Heart left ventricle (tissue), 16 donors: Measurements from ENCODE around the gene OVCA2. TPM values are rescaled to one million over a fixed set of nuclear protein-coding genes. Genes with fewer than 3 reads are reported as not detected.
A peak's percentile ranks its signal among the peaks of the same experiment; 100 is the strongest.

ENCODE experiments used
- ATAC-seq, 4 donors: fragments of 200-7000 bp; cut with Tn5 transposase; one replicate each; pipeline ENCODE4 v1.9.1; 2020 to 2022; ENCODE audit warnings: moderate library complexity in 4 of 4, mild to moderate bottlenecking in 3 of 4, moderate number of reproducible peaks in 1 of 4
- DNase-seq, 5 donors: peaks; one replicate each; pipeline ENCODE4 v3.0.0-alpha.2; 2020
- H3K27ac ChIP-seq, 12 donors: fragments of 200-600 bp; sonication (generic) in 4 of 12; one replicate each; pipeline versions ENCODE4 v1.5.0 to v1.8.0; 2016 to 2022; ENCODE audit warnings: mild to moderate bottlenecking in 2 of 12
- H3K27me3 ChIP-seq, 9 donors: fragments of 200-600 bp; sonication (generic) in 2 of 9; one replicate each; pipeline versions ENCODE4 v1.5.1 to v1.8.0; 2016 to 2022; ENCODE audit warnings: mild to moderate bottlenecking in 3 of 9
- H3K36me3 ChIP-seq, 9 donors: fragments of 200-600 bp; sonication (generic) in 2 of 9; one replicate each; pipeline versions ENCODE4 v1.5.0 to v1.8.0; 2018 to 2022; ENCODE audit warnings: mild to moderate bottlenecking in 2 of 9
- H3K4me1 ChIP-seq, 12 donors: fragments of 200-600 bp; sonication (generic) in 4 of 12; one replicate each; pipeline versions ENCODE4 v1.5.0 to v1.8.0; 2016 to 2022; ENCODE audit warnings: mild to moderate bottlenecking in 3 of 12
- H3K4me3 ChIP-seq, 12 donors: fragments of 200-600 bp; sonication (generic) in 4 of 12; one replicate each; pipeline versions ENCODE4 v1.5.0 to v1.8.0; 2017 to 2022; ENCODE audit warnings: mild to moderate bottlenecking in 9 of 12, moderate library complexity in 4 of 12
- H3K9me3 ChIP-seq, 12 donors: fragments of 200-600 bp; sonication (generic) in 4 of 12; one replicate each; pipeline versions ENCODE4 v1.5.0 to v1.8.0; 2016 to 2022; ENCODE audit warnings: mild to moderate bottlenecking in 1 of 12
- POLR2A ChIP-seq, 2 donors: fragments of 450-650 bp; IDR thresholded peaks; one replicate each; pipeline ENCODE4 v1.6.1; 2017; ENCODE audit warnings: antibody characterized with exemption in 2 of 2, mild to moderate bottlenecking in 2 of 2, moderate library complexity in 2 of 2
- WGBS, 4 donors: extraction: QIAGEN DNeasy Blood & Tissue Kit in 2 of 4; methylation state at CpG; one replicate each; pipeline versions ENCODE4 v1.1.5 to v1.1.7; 2013 to 2018; 5-methylcytosine and 5-hydroxymethylcytosine counted together
- intact Hi-C, 10 donors: fragments of 100-400 bp; cut with DNase I; formaldehyde crosslinking; loops; one replicate each; pipeline versions ENCODE4 v1.11.1 to v1.14.2; 2022
- polyA plus RNA-seq, 2 donors: library from polyadenylated mRNA; stranded (reverse); fragments of 200-250 nt; gene quantifications; one replicate each; pipeline ENCODE4 v1.2.3, GENCODE V29; 2013
- total RNA-seq, 9 donors: library from RNA; depleted of rRNA in 2 of 9; stranded (reverse); fragments of >200 nt in 2 of 9; fragmentation: NEBNext Ultra II Directional in 3 of 9; extraction: Animal tissue kit (Norgen Biotek cat#: 25700) in 3 of 9; gene quantifications; one replicate each; pipeline versions ENCODE4 v1.1.0 to v1.2.4, GENCODE V29; 2016 to 2023
- TF ChIP-seq, protein P1 (sequence below), 12 donors: fragments of 200-600 bp; sonication (generic) in 4 of 12; IDR thresholded peaks; one replicate each; pipeline versions ENCODE4 v1.5.0 to v1.8.0; 2018 to 2022; ENCODE audit warnings: antibody characterized with exemption in 12 of 12, mild to moderate bottlenecking in 5 of 12
- donor health status: ischemic (EF 13 %, LVEDD 7.1; RV severe dilation, severe dysfunction).
- donor health status: healthy with polysubstance abuse.
- donor health status: DM: no; HTN: yes; CAD: no.
- donor health status: DM: no; HTN: no; CAD: no.
- donor health status: ischemic (EF 25% LVEDD 6.9; RV normal size, moderate dysfunction).
- donor health status: ischemic (EF 25% LVEDD 5.7; RV mildly dilated, moderate dysfunction).
- donor health status: healthy.
- donor health status: DM: yes; HTN: yes; CAD: no.
- donor health status: ischemic (EF 35%, LVEDD 5.7; RV mildly dilated, moderate dysfunction).
- donor health status: nonischemic (EF 11% LVEDD 7.7; RV severe dilation, severe dysfunction).
- donor health status: DM: yes; HTN: yes; CAD: no.
- donor health status: PGD.
- donor health status: ischemic (EF 29% LVEDD 5.4; RV normal size, mild dysfunction).
- donor health status: nonischemic (EF 23%, LVEDD 6.1; RV moderate dilation, normal function).

OVCA2 gene
- total and polyA plus RNA-seq, 11 donors, result 16.0 to 52.4 (median 22.0) TPM

DNA sequence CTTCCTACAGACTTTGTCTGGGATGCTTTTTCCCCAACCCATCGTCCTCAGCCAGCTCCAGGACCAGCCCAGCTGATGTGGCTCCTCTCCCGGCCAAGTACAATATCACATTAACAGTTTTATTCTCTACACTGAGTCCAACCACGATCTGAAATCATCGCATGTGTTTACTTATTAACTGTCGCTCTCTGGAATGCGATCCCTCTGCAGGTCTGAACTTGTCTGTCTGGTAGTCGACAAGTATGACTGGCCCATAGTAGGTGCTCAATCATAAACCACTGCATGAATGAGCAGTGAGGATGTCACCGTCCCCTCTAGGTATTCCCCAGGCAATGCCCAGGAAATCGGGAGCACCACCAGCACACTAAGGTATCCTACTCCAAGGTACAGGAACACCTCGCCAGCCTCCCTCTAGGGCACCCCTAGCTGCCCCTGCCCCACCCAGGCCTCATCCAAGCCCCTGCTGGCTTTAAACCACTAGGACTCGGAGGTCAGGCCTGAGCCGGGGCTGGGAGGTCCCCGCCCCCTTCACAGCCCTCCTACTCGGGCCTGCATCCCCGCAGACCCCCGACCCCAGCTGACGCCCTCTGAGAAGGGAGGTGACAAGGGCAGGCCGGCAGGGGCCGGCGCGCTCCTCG lies 44.4 kb upstream of the OVCA2 start:
- intact Hi-C loops, result loop anchor here in 1 of 10 donors (5.0 kb wide), 1 partner anchor 50 kb away; no protein-coding TSS in a partner anchor
- TF ChIP-seq, protein P1, sequence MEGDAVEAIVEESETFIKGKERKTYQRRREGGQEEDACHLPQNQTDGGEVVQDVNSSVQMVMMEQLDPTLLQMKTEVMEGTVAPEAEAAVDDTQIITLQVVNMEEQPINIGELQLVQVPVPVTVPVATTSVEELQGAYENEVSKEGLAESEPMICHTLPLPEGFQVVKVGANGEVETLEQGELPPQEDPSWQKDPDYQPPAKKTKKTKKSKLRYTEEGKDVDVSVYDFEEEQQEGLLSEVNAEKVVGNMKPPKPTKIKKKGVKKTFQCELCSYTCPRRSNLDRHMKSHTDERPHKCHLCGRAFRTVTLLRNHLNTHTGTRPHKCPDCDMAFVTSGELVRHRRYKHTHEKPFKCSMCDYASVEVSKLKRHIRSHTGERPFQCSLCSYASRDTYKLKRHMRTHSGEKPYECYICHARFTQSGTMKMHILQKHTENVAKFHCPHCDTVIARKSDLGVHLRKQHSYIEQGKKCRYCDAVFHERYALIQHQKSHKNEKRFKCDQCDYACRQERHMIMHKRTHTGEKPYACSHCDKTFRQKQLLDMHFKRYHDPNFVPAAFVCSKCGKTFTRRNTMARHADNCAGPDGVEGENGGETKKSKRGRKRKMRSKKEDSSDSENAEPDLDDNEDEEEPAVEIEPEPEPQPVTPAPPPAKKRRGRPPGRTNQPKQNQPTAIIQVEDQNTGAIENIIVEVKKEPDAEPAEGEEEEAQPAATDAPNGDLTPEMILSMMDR (IDR thresholded peaks at IDR 0.05), result no peak
- no peak for TF ChIP-seq POLR2A (IDR thresholded peaks at IDR 0.05)
- Histone ChIP-seq H3K4me1 (peaks cover 0 to 55% (median 24%) of the 10 kb centered on the region in 12 donors), H3K27me3 (peaks cover 0 to 22% (median 0%) of the 10 kb centered on the region in 9 donors), H3K27ac (peak overlapping the region in 2 of 12 donors; percentile 51 to 85), H3K9me3 (no peaks in the 10 kb centered on the region), H3K36me3 (no peaks in the 10 kb centered on the region), H3K4me3 (peak overlapping the region in 10 of 12 donors; percentile 10 to 62 (median 52))
- no peak for DNase-seq
- 74 to 85% (median 76%) methylated on average over 17 to 22 of the region's 22 CpGs for WGBS, 4 donors
- no peak for ATAC-seq

DNA sequence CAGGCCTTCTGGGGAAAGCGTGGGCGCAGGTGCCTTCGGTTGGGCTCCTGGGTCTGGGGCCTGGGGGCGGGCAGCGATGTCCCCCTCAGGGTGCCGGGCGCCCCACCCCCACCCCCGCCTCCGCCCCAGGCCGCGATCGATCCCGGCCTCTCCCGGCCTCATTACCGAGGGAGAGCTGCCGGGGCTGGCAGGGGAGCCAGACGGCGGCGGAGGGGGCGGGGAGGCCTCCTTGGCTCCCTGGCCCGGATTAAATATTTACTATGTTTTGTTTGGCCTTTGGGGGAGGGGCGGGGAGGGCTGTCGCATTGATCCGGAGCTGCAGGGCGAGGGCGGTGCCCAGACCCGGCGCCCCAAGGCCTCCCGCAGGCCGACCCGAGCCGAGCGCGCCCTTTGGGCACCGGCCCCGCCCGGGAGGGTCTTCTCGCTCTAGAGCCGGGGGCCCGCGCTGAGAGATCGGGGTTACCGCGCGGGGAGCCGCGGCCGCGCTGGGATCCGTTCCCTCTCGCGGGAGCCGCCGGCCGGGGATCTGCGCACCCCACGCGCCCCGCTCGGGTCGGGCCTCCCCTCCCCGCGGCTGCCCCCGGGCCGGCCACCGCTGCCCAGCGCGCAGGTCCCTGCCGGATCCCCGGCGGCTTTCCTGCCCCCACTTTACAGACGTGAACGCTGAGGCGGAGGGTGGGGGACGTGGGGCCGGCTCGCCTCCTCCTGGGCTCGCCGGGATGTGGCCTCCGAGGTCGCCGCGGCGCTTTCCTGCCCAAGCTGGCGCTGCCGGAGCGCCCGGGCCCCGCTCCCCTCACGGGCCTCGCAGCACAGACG lies 43.7 kb upstream of the OVCA2 start:
- no peak for TF ChIP-seq POLR2A (IDR thresholded peaks at IDR 0.05)
- TF ChIP-seq, protein P1 (IDR thresholded peaks at IDR 0.05), result no peak
- no peaks in the 10 kb centered on the region for H3K9me3 ChIP-seq
- no peaks in the 10 kb centered on the region for H3K36me3 ChIP-seq
- H3K4me1 ChIP-seq, result peaks cover 0 to 50% (median 24%) of the 10 kb centered on the region in 12 donors
- peak overlapping the region; percentile 10 to 62 (median 51) for H3K4me3 ChIP-seq
- ATAC-seq (no peak), DNase-seq (no peak)
- intact Hi-C loops, result loop anchor here in 1 of 10 donors (5.0 kb wide), 1 partner anchor 51 kb away; no protein-coding TSS in a partner anchor
- H3K27ac ChIP-seq, result peak overlapping the region in 3 of 12 donors; percentile 38 to 85 (median 51)
- H3K27me3 ChIP-seq, result peaks cover 0 to 22% (median 0%) of the 10 kb centered on the region in 9 donors
- 19 to 38% (median 27%) methylated on average over 40 to 92 of the region's 92 CpGs; no CpG with 5 or more reads in 1 of the 4 donors for WGBS, 4 donors

- Histone ChIP-seq H3K27me3 (peaks cover 0 to 22% (median 0%) of the 10 kb centered on the region in 9 donors), H3K27ac (peak overlapping the region; percentile 80 to 97 (median 88)), H3K4me1 (peaks cover 0 to 55% (median 24%) of the 10 kb centered on the region in 12 donors), H3K36me3 (no peaks in the 10 kb centered on the region), H3K4me3 (peak overlapping the region in 2 of 12 donors; percentile 3 to 22), H3K9me3 (no peaks in the 10 kb centered on the region)
- WGBS, 4 donors, result 11 to 21% (median 15%) methylated on average over 9 to 13 of the region's 13 CpGs
- TF ChIP-seq, protein P1 (IDR thresholded peaks at IDR 0.05), result no peak
- no peak for TF ChIP-seq POLR2A (IDR thresholded peaks at IDR 0.05)
- DNase-seq, result peak; percentile 63 to 80 (median 73)
- ATAC-seq, result peak; percentile 80 to 93 (median 88)
- intact Hi-C loops, result loop anchor here in 1 of 10 donors (5.0 kb wide), 1 partner anchor 52 kb away; no protein-coding TSS in a partner anchor
Measured at GRCh38 chr17:1999557-2000251, 42.1 kb upstream of the OVCA2 start.
